GM12801 (cell line): ENCODE results near the gene MCC.

ENCODE experiments used
- CTCF ChIP-seq: IDR thresholded peaks from one replicate; pipeline ENCODE4 v1.5.1; 2011; ENCODE audit warnings: control low read depth; ENCODE audit not compliant: insufficient read length; ENCODE audit errors: extremely low read depth

Gene MCC

GRCh38 chr5:113520429-113520828 is 32.2 kb upstream of the MCC start:
- TF ChIP-seq CTCF = no peak

GRCh38 chr5:113519412-113519811 is 31.2 kb upstream of the MCC start:
- TF ChIP-seq CTCF = no peak

- no peak for TF ChIP-seq CTCF
These were observed 30.6 kb upstream of the MCC start for GRCh38 chr5:113518884-113519283.

GRCh38 chr5:113514289-113514635 is 26.0 kb upstream of the MCC start:
- no peak for TF ChIP-seq CTCF

GRCh38 chr5:113513384-113514288 is 25.4 kb upstream of the MCC start, which contains the start of gene YTHDC2:
YTHDC2 (plus strand) TSS chr5:113513694; CDS start chr5:113513896, 202 bp downstream.
- TF ChIP-seq CTCF = no peak

GRCh38 chr5:113512341-113512740 is 24.1 kb upstream of the MCC start:
- no peak for TF ChIP-seq CTCF

- no peak for TF ChIP-seq CTCF
These were observed 22.7 kb upstream of the MCC start for GRCh38 chr5:113510836-113511451.
